PC-9 (cell line): ENCODE results near the gene ZNF716. TPM values are rescaled to one million over a fixed set of nuclear protein-coding genes. Genes with fewer than 3 reads are reported as not detected.
"Not testable (repeated sequence)": the region's sequence is repeated elsewhere in the genome, so short reads cannot be mapped to it uniquely, and the experiment has no call there.

Experiments used
- Bru-seq: library from RNA; stranded (reverse); fragments of 400-500 nt; gene quantifications from one replicate; lab custom pipeline; 2021; lab: Mats Ljungman, UMichigan
- BruChase-seq, 2 experiments: library from RNA; stranded (reverse); fragments of 400-500 nt; gene quantifications; one replicate each; lab custom pipeline; 2021; lab: Mats Ljungman, UMichigan
- BruUV-seq: library from RNA; stranded (reverse); fragments of 400-500 nt; replicated peaks from 2 replicates; lab custom pipeline; 2021; lab: Mats Ljungman, UMichigan
- CTCF ChIA-PET: fragments of 300-600 bp; sonication (Branson Sonifier 250); formaldehyde crosslinking; loops from one replicate; lab custom pipeline; 2022; ENCODE audit warnings: antibody characterized with exemption; lab: Charles Lee
- POLR2A ChIA-PET: fragments of 300-600 bp; sonication (Branson Sonifier 250); formaldehyde crosslinking; loops from one replicate; lab custom pipeline; 2022; ENCODE audit warnings: antibody characterized with exemption; ENCODE audit not compliant: unreplicated experiment; lab: Charles Lee
- DNase-seq, 2 experiments: peaks; one replicate each; pipeline versions ENCODE4 v3.0.0 to v3.0.0-alpha.2; 2015 to 2022; ENCODE audit warnings: mixed read lengths in 1 of 2
- H2AFZ ChIP-seq: fragments of 200-600 bp; sonication (generic); 2 replicates; pipeline ENCODE4 v1.8.1; 2017; ENCODE audit warnings: antibody characterized with exemption
- H3F3A ChIP-seq: fragments of 200-600 bp; sonication (generic); 2 replicates; pipeline ENCODE4 v1.8.1; 2017; ENCODE audit warnings: antibody characterized with exemption, mild to moderate bottlenecking, low read depth; ENCODE audit not compliant: insufficient read depth
- H3K27ac ChIP-seq: fragments of 200-600 bp; sonication (generic); 2 replicates; pipeline ENCODE4 v1.6.1; 2016; ENCODE audit warnings: mixed run types
- H3K27me3 ChIP-seq: fragments of 200-600 bp; sonication (generic); 2 replicates; pipeline ENCODE4 v1.6.1; 2016; ENCODE audit warnings: low read depth, mixed run types; ENCODE audit not compliant: insufficient read depth
- H3K36me3 ChIP-seq: fragments of 200-600 bp; sonication (generic); 2 replicates; pipeline ENCODE4 v1.6.1; 2016; ENCODE audit warnings: low read depth, mixed run types
- H3K4me1 ChIP-seq: fragments of 200-600 bp; sonication (generic); replicated peaks from 2 replicates; pipeline ENCODE4 v1.6.1; 2016; ENCODE audit warnings: mixed run types; ENCODE audit not compliant: insufficient read depth
- H3K4me2 ChIP-seq: fragments of 200-600 bp; sonication (generic); 2 replicates; pipeline ENCODE4 v1.6.1; 2017; ENCODE audit warnings: mixed run types
- H3K4me3 ChIP-seq: fragments of 200-600 bp; sonication (generic); 2 replicates; pipeline ENCODE4 v1.6.1; 2016; ENCODE audit warnings: mixed run types
- H3K79me2 ChIP-seq: fragments of 200-600 bp; sonication (generic); 2 replicates; pipeline ENCODE4 v1.6.1; 2017; ENCODE audit warnings: low read depth, mixed run types
- H3K9me2 ChIP-seq: fragments of 200-600 bp; sonication (generic); 2 replicates; pipeline ENCODE4 v1.8.1; 2017; ENCODE audit warnings: mild to moderate bottlenecking; ENCODE audit not compliant: insufficient read depth
- H3K9me3 ChIP-seq: fragments of 200-600 bp; sonication (generic); 2 replicates; pipeline ENCODE4 v1.8.1; 2016; ENCODE audit warnings: low read depth; ENCODE audit not compliant: insufficient read depth
- H4K20me1 ChIP-seq: fragments of 200-600 bp; sonication (generic); 2 replicates; pipeline ENCODE4 v1.8.1; 2017; ENCODE audit not compliant: insufficient read depth
- CTCF ChIP-seq: fragments of 200-600 bp; sonication (generic); conservative IDR thresholded peaks from 2 replicates; pipeline ENCODE4 v1.6.1; 2017; ENCODE audit warnings: mixed run types, antibody characterized with exemption, mild to moderate bottlenecking, moderate library complexity
- EZH2 ChIP-seq: fragments of 200-600 bp; sonication (generic); IDR thresholded peaks from 2 replicates; pipeline ENCODE4 v1.8.0; 2017; ENCODE audit warnings: antibody characterized with exemption, low read depth
- intact Hi-C: fragments of 100-400 bp; cut with micrococcal nuclease; formaldehyde crosslinking; loops from one replicate; pipeline ENCODE4 v1.10.0; 2022; ENCODE audit not compliant: unreplicated experiment
- long read RNA-seq: library from polyadenylated mRNA; stranded (forward); transcript quantifications from one replicate; pipeline ENCODE4 v2.0.0, GENCODE V29; 2022
- total RNA-seq: library from RNA; stranded (reverse); gene quantifications from 2 replicates; pipeline ENCODE4 v1.2.3, GENCODE V29; 2021

Gene ZNF716
- not detected in 2 replicates for total RNA-seq
- Bru-seq, nascent RNA = not detected
- percentile 3 among the genes with signal in this experiment for BruChase-seq, experiment 1, labeled RNA remaining after a 2-hour chase
- not detected for BruChase-seq, experiment 2, labeled RNA remaining after a 6-hour chase
- long read RNA-seq = 0 reads

GRCh38 chr7:57449904-57450303 is at the start of gene ZNF716:
ZNF716 (plus strand) TSS chr7:57450177; CDS start chr7:57450289, 112 bp downstream.
- Histone ChIP-seq H3K27ac (no peak within 1 kb of the TSS), H3F3A (no peaks in the 10 kb centered on the region), H3K4me2 (no peak within 1 kb of the TSS), H3K9me3 (no peaks in the 10 kb centered on the region; the same call in 1 of the 2 replicates), H2AFZ (peak within 1 kb of the TSS; percentile 39; the same call in 1 of the 2 replicates), H3K4me1 (no peaks in the 10 kb centered on the region), H3K9me2 (no peaks in the 10 kb centered on the region), H4K20me1 (no peaks in the 10 kb centered on the region), H3K27me3 (no peaks in the 10 kb centered on the region), H3K79me2 (no peaks in the 10 kb centered on the region), H3K4me3 (no peak within 1 kb of the TSS), H3K36me3 (no peaks in the 10 kb centered on the region)
- no peak for TF ChIP-seq CTCF
- TF ChIP-seq EZH2 = no peak
- intact Hi-C loops = no loop called here
- no peak for DNase-seq
- ChIA-PET POLR2A (no interaction called here), CTCF (no interaction called here)
- BruUV-seq = no TSS peak

- Histone ChIP-seq H2AFZ (no peak overlapping the region), H3K9me2 (no peaks in the 10 kb centered on the region), H3K4me2 (no peak overlapping the region), H3K9me3 (no peaks in the 10 kb centered on the region), H3K4me1 (no peaks in the 10 kb centered on the region), H3K79me2 (no peaks in the 10 kb centered on the region), H3F3A (no peaks in the 10 kb centered on the region), H3K27ac (no peak overlapping the region), H3K4me3 (no peak overlapping the region), H3K36me3 (no peaks in the 10 kb centered on the region), H3K27me3 (no peaks in the 10 kb centered on the region), H4K20me1 (no peaks in the 10 kb centered on the region)
- CTCF ChIA-PET = no interaction called here
- TF ChIP-seq EZH2 (no peak), CTCF (no peak)
- no peak for DNase-seq
- BruUV-seq = no TSS peak
- intact Hi-C loops = no loop called here
- POLR2A ChIA-PET = no interaction called here
Measured at GRCh38 chr7:57400531-57401155, 49.3 kb upstream of the ZNF716 start.

- intact Hi-C loops, H3K79me2 ChIP-seq, H4K20me1 ChIP-seq, H3K4me2 ChIP-seq, H3K27ac ChIP-seq, CTCF ChIA-PET, BruUV-seq, H3K27me3 ChIP-seq, H3F3A ChIP-seq, H3K9me3 ChIP-seq, POLR2A ChIA-PET, H3K9me2 ChIP-seq, H2AFZ ChIP-seq, H3K4me3 ChIP-seq, DNase-seq, H3K4me1 ChIP-seq, H3K36me3 ChIP-seq: not testable (repeated sequence)
Measured at GRCh38 chr7:57403051-57403450, 46.9 kb upstream of the ZNF716 start.
